ENCODE data around the gene OLFM4. TPM values are rescaled to one million over a fixed set of nuclear protein-coding genes. Genes with fewer than 3 reads are reported as not detected.

OLFM4 gene
- total RNA-seq, 4 donors from 2014 or later: 0.09 to 0.79 (median 0.13) TPM; not detected in 1

GRCh38 chr13:52992110-52992509 lies 36.5 kb upstream of the OLFM4 start:
- DNase-seq (ENCODE audit: low spot score) (no peak), ATAC-seq (ENCODE audit: low FRiP score) (no peak)
- TF ChIP-seq CTCF (IDR thresholded peaks at IDR 0.05): no peak

GRCh38 chr13:52994051-52994450 lies 34.6 kb upstream of the OLFM4 start:
- no peak for ATAC-seq (ENCODE audit: low FRiP score)
- no peak for DNase-seq (ENCODE audit: low spot score)
- no peak for TF ChIP-seq CTCF (IDR thresholded peaks at IDR 0.05)

- DNase-seq (ENCODE audit: low spot score) (no peak), ATAC-seq (ENCODE audit: low FRiP score) (no peak)
Observed at GRCh38 chr13:52994865-52995264, 33.7 kb upstream of the OLFM4 start.

GRCh38 chr13:52995946-52996345 lies 32.7 kb upstream of the OLFM4 start:
- DNase-seq (ENCODE audit: low spot score): no peak
- ATAC-seq (ENCODE audit: low FRiP score): no peak
- TF ChIP-seq CTCF (IDR thresholded peaks at IDR 0.05): no peak

More at GRCh38 chr13:52994865-52995264, 33.7 kb upstream of the OLFM4 start:
- TF ChIP-seq CTCF (IDR thresholded peaks at IDR 0.05): no peak

GRCh38 chr13:52997951-52998876 lies 30.4 kb upstream of the OLFM4 start:
- ATAC-seq (ENCODE audit: low FRiP score): no peak
- TF ChIP-seq CTCF (IDR thresholded peaks at IDR 0.05): no peak
- no peak for DNase-seq (ENCODE audit: low spot score)

DNA sequence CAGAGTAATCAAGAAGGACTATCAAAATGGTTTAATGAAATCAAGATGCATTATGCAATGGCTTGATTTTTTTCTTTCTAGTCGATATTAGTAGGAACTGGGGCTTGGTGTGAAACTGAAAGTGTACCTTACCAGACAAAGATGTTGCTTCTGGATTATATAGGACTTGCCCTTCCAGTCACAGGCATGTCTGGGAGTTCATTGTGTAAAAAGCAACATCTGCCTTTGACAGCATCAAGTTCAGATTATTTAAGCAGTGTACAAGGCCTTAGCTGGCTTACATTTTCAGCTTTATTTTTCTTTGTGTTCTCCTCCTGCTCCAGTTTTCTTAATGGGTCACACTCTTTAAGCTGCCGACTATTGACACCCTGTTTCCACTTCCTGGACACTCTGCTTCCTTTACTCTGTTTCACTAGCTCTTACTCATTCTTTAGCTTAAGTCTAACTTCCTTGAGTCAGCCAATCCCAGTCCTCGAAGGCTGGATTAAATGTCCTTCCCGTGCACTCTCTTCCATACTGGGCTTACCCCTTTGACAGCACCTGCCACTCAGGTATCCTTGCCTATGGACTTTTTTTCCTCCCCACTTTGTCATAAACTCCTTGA lies 29.4 kb upstream of the OLFM4 start:
- ATAC-seq (ENCODE audit: low FRiP score): no peak
- TF ChIP-seq CTCF (IDR thresholded peaks at IDR 0.05): no peak
- DNase-seq (ENCODE audit: low spot score): no peak

Data from omental fat pad (tissue), 4 donors.